Mesothelial cell of epicardium (in vitro differentiated cells): Measurements from ENCODE around the gene GCAT. TPM values are rescaled to one million over a fixed set of nuclear protein-coding genes. Genes with fewer than 3 reads are reported as not detected.

Experiments used
- DNase-seq, 2 experiments: peaks; one replicate each; pipeline ENCODE4 v3.0.0; 2021; ENCODE audit warnings: low spot score in 2 of 2; ENCODE audit not compliant: unreplicated experiment in 2 of 2
- H3K27ac Mint-ChIP-seq: 2 replicates; pipeline ENCODE4 v1.8.0; 2021; ENCODE audit warnings: mixed read lengths
- H3K27me3 Mint-ChIP-seq: 2 replicates; pipeline ENCODE4 v1.8.0; 2021; ENCODE audit warnings: low read depth, mixed read lengths
- H3K36me3 Mint-ChIP-seq: 2 replicates; pipeline ENCODE4 v1.8.0; 2021; ENCODE audit warnings: mixed read lengths
- H3K4me1 Mint-ChIP-seq: 2 replicates; pipeline ENCODE4 v1.8.0; 2021; ENCODE audit warnings: mixed read lengths
- H3K4me3 Mint-ChIP-seq: 2 replicates; pipeline ENCODE4 v1.8.0; 2021; ENCODE audit warnings: mild to moderate bottlenecking, moderate library complexity, mixed read lengths
- H3K9me3 Mint-ChIP-seq: 2 replicates; pipeline ENCODE4 v1.8.0; 2021; ENCODE audit warnings: mixed read lengths
- total RNA-seq: library from RNA; stranded (reverse); gene quantifications from 3 replicates; pipeline ENCODE4 v1.2.1, GENCODE V29; 2021
- TF ChIP-seq, protein P1 (sequence below): fragments of 200-600 bp; sonication (generic); IDR thresholded peaks from one replicate; pipeline ENCODE4 v1.5.0; 2021; ENCODE audit warnings: antibody characterized with exemption; ENCODE audit not compliant: unreplicated experiment

Gene GCAT
- total RNA-seq, 1 donor from 2014 or later: 12.5 TPM

DNA sequence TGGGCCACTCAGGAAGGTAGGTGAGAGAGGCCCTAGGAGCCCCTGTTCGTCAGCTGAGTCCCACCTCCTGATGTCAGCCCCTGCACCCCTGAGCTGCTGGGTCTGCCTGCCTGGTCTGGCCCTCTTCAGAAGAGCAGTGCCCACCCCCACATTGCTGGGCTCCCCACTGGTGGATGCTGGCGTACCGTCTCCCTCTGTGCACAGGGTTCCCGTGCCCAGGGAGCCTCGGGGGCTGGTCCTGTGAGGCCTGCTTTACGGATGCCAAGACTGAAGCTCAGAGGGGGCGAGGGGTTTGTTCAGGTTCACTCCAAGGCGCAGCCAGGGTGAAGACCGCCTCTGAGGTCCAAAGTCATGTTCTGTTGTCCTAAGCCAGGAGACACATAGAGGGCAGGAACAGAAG lies 44.7 kb upstream of the GCAT start:
- peaks cover 22% of the 10 kb centered on the region for H3K36me3 Mint-ChIP-seq
- H3K4me1 Mint-ChIP-seq: no peaks in the 10 kb centered on the region
- H3K27me3 Mint-ChIP-seq: no peaks in the 10 kb centered on the region
- H3K9me3 Mint-ChIP-seq: no peaks in the 10 kb centered on the region
- DNase-seq: no peak
- TF ChIP-seq, protein P1, sequence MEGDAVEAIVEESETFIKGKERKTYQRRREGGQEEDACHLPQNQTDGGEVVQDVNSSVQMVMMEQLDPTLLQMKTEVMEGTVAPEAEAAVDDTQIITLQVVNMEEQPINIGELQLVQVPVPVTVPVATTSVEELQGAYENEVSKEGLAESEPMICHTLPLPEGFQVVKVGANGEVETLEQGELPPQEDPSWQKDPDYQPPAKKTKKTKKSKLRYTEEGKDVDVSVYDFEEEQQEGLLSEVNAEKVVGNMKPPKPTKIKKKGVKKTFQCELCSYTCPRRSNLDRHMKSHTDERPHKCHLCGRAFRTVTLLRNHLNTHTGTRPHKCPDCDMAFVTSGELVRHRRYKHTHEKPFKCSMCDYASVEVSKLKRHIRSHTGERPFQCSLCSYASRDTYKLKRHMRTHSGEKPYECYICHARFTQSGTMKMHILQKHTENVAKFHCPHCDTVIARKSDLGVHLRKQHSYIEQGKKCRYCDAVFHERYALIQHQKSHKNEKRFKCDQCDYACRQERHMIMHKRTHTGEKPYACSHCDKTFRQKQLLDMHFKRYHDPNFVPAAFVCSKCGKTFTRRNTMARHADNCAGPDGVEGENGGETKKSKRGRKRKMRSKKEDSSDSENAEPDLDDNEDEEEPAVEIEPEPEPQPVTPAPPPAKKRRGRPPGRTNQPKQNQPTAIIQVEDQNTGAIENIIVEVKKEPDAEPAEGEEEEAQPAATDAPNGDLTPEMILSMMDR: no peak
- no peak overlapping the region for H3K27ac Mint-ChIP-seq
- no peak overlapping the region for H3K4me3 Mint-ChIP-seq

DNA sequence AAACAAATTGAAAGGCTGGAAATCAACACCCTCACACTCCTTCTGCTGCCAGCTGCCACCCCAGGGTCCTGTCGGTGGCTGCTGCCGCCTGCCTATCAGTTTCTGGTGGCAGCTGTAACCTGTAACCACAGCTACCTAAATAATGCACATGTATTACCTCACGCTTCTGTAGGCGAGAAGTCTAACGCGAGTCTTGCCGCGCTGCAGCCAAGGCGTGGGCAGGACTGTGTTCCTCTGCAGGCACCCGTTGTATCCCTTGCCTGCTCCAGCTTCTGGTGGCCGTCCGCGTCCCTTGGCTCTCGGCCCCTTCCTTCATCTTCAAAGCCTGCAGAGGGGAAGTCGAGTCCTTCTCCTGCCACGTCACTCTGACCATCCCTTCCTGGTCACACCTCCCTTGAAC lies 44.1 kb upstream of the GCAT start:
- Mint-ChIP-seq H3K4me3 (no peak overlapping the region), H3K27ac (no peak overlapping the region), H3K27me3 (no peaks in the 10 kb centered on the region), H3K9me3 (no peaks in the 10 kb centered on the region), H3K36me3 (peaks cover 18% of the 10 kb centered on the region), H3K4me1 (no peaks in the 10 kb centered on the region)
- TF ChIP-seq, protein P1: no peak
- no peak for DNase-seq

DNA sequence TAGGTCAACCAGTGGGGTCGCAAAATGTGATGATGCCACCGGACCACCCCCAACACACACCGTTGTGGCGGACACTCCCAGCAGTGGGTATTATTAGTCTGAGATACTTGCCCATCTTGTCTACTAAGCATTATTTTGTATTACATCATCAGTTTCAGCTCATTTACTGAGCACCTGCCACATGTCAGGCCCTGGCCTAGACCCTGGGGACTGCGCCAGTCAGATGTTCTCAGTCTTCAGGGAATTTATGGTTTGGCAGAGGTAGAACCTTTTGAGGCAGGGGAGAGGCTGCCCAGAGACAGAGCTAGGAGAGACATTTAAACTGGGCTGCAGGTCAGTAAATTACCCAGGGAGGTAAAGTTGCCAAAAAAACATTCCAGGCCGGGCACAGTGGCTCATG lies 43.1 kb upstream of the GCAT start:
- H3K27me3 Mint-ChIP-seq: no peaks in the 10 kb centered on the region
- DNase-seq: no peak
- H3K4me3 Mint-ChIP-seq: no peak overlapping the region

DNA sequence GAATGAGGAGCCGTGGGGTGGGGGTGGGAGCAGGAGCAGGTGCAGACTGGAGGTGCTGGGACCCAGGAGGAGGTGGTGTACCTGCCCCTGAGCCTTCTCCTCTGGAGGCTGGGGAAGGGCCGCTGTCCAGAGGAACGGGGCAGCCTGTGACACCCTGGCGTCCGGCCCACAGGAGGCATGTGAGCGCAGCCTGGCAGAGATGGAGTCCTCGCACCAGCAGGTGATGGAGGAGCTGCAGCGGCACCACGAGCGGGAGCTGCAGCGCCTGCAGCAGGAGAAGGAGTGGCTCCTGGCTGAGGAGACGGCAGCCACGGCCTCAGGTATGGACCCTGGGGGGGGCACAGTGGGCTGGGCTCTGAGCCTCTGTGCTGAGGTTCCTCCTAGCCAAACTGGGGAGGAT lies 42.2 kb upstream of the GCAT start:
- H3K27me3 Mint-ChIP-seq: no peaks in the 10 kb centered on the region
- DNase-seq: no peak
- H3K27ac Mint-ChIP-seq: no peak overlapping the region
- no peak overlapping the region for H3K4me3 Mint-ChIP-seq
- H3K4me1 Mint-ChIP-seq: no peaks in the 10 kb centered on the region
- H3K9me3 Mint-ChIP-seq: no peaks in the 10 kb centered on the region
- H3K36me3 Mint-ChIP-seq: peaks cover 16% of the 10 kb centered on the region
- TF ChIP-seq, protein P1: no peak

More for the DNA sequence above, 43.1 kb upstream of the GCAT start:
- TF ChIP-seq, protein P1: no peak
- no peak overlapping the region for H3K27ac Mint-ChIP-seq
- peaks cover 20% of the 10 kb centered on the region for H3K36me3 Mint-ChIP-seq
- no peaks in the 10 kb centered on the region for H3K4me1 Mint-ChIP-seq
- H3K9me3 Mint-ChIP-seq: no peaks in the 10 kb centered on the region

DNA sequence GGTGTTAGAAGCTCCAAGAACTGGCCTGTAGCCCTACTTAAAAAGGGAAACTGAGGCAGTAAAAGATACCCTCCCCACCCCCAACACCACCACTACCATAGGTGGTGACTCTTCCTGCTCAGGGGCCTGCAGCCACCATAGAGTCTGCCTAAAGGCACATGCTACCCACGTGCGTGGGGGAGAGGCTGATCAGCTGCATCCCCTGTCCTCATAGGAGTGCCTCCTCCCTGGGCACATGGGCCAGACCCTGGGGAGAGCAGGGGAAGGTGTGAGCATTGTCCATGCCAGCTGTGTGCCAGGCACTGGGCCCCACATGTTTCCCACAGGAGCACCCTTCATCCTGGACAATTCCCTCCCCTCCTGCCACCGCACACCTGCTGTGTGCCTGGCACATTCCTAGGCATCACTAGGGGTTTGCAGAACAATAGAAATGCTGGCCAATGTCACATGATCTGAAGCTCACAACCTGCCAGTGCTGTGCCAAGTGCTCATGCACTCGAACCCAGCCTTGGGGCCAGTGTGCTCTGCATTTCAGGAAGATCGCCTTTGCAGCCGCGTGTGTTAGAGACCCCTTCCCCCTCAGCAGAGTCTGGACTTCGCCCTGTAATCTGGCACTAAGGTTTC lies 41.7 kb upstream of the GCAT start:
- TF ChIP-seq, protein P1: no peak
- Mint-ChIP-seq H3K4me1 (no peaks in the 10 kb centered on the region), H3K27me3 (no peaks in the 10 kb centered on the region), H3K9me3 (no peaks in the 10 kb centered on the region), H3K36me3 (peaks cover 20% of the 10 kb centered on the region), H3K27ac (no peak overlapping the region), H3K4me3 (no peak overlapping the region)
- DNase-seq: no peak

DNA sequence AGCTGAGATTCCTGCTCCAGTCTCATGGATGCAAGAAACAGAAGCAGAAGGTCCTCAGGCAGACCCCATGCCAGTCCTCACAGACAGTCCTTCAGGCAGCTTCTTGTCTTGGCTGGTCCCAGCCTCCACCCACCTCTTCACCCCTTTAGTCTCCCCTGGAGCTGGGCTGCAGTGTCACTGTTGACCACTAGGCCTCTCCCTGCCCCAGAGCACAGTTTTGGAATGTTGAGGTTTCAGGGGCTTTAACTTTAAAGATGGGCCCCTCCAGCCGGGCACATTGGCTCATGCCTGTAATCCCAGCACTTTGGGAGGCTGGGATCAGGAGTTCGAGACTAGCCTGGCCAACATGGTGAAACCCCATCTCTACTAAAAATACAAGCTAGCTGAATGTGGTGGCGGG lies 39.5 kb upstream of the GCAT start:
- no peak for DNase-seq
- Mint-ChIP-seq H3K4me1 (no peaks in the 10 kb centered on the region), H3K36me3 (peaks cover 22% of the 10 kb centered on the region), H3K9me3 (no peaks in the 10 kb centered on the region), H3K4me3 (no peak overlapping the region), H3K27me3 (no peaks in the 10 kb centered on the region), H3K27ac (no peak overlapping the region)
- TF ChIP-seq, protein P1: peak; percentile 35
